Kidney epithelial cell (primary cell): ENCODE results near the gene ZBTB18. TPM values are rescaled to one million over a fixed set of nuclear protein-coding genes. Genes with fewer than 3 reads are reported as not detected.

Experiments
- DNase-seq: peaks from one replicate; pipeline ENCODE4 v3.0.0-alpha.2; 2010; ENCODE audit warnings: low read depth
- H3K27me3 ChIP-seq: 2 replicates; pipeline ENCODE4 v1.6.0; 2011; ENCODE audit warnings: low read length; ENCODE audit not compliant: control insufficient read depth, insufficient read depth
- H3K36me3 ChIP-seq: 2 replicates; pipeline ENCODE4 v1.5.1; 2011; ENCODE audit warnings: low read length; ENCODE audit not compliant: control insufficient read depth, insufficient read depth
- H3K4me3 ChIP-seq: 2 replicates; pipeline ENCODE4 v1.5.1; 2011; ENCODE audit warnings: low read depth, mild to moderate bottlenecking, control low read depth, low read length
- CTCF ChIP-seq: IDR thresholded peaks from 2 replicates; pipeline ENCODE4 v1.5.1; 2011; ENCODE audit warnings: mild to moderate bottlenecking, moderate library complexity, low read length, control low read depth, inconsistent platforms; ENCODE audit not compliant: insufficient read depth, poor library complexity, severe bottlenecking
- total RNA-seq: library from RNA; depleted of rRNA; stranded (reverse); fragments of >200 nt; gene quantifications from 2 replicates; pipeline ENCODE4 v1.2.3, GENCODE V29; 2015

Gene ZBTB18
- total RNA-seq, 1 donor from 2014 or later = 8.7 TPM

DNA sequence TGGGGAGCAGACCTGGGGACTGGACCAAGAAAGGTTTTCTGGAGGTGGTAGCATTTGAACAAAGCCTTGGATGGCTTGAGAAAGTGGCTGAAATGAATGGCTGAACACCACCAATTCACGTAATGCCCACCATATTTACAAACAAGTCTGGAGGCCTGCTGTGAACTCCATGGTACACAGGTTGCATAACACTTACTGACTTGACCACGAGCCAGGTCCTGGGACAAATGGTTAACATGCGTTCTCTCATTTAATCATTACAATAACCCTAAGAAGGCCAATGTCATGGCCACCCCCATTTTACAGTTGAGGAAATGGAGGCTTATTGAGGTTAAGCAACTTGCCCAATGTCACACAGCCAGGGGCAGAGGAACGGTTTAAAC is 44.4 kb downstream of the ZBTB18 start:
- H3K27me3 ChIP-seq = no peaks in the 10 kb centered on the region
- TF ChIP-seq CTCF = no peak

DNA sequence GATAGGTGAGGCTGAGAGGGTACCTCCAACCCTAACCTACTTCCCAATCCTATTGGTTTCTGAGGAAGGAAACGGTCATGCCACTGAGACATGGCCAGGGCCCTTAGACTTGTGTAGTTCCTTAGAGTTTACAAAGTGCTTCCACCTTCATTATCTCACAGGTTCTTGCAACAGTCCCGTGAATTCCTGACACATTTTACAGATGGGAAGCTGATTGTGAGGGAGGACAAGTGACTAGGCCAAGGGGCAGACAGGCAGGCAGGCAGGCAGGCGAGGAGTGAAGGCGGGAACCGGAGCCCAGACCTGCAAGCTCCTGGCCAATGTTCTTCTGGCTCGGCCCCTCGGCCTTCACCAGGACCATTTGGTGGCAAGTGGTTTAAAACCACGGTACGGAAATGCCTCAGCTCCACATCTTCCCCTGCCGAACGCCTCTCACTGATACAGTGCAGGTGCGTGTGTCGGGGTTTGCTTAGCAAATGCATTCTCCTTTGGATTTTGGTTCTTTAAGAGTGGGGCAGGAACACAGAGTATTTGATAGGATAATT is 45.1 kb downstream of the ZBTB18 start:
- H3K36me3 ChIP-seq = no peaks in the 10 kb centered on the region
- no peak for TF ChIP-seq CTCF
- H3K4me3 ChIP-seq = no peak overlapping the region
- H3K27me3 ChIP-seq = no peaks in the 10 kb centered on the region
- no peak for DNase-seq

More for the DNA sequence above, 44.4 kb downstream of the ZBTB18 start:
- no peaks in the 10 kb centered on the region for H3K36me3 ChIP-seq
- no peak overlapping the region for H3K4me3 ChIP-seq
- DNase-seq = no peak

DNA sequence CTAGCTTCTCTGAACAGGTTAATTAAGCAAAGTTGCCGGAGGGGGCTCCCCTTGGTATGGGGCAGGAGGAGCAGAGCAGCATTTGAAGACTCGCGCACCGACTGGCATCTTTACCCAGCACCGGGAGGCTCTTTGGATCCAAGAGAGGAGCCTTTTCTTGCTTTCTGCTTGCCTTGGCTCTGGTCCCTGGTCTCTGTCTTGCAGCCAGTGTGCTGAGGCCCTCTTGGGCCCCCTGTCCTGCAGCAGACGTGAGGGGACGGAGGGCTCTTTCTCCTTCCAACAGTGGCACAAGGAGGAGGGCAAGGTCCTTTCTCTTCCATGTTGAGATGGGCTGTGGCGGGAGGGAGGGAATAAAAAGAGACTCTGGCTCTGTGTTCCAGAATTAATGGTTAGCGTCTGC is 45.6 kb downstream of the ZBTB18 start:
- Histone ChIP-seq H3K27me3 (no peaks in the 10 kb centered on the region), H3K36me3 (no peaks in the 10 kb centered on the region), H3K4me3 (no peak overlapping the region)
- no peak for DNase-seq
- TF ChIP-seq CTCF = no peak

- Histone ChIP-seq H3K4me3 (no peak overlapping the region), H3K36me3 (no peaks in the 10 kb centered on the region), H3K27me3 (no peaks in the 10 kb centered on the region)
- no peak for TF ChIP-seq CTCF
- no peak for DNase-seq
Measured at GRCh38 chr1:244097523-244098405, 46.7 kb downstream of the ZBTB18 start.

- no peak for DNase-seq
Measured at GRCh38 chr1:244099258-244099930, 48.3 kb downstream of the ZBTB18 start.

More at GRCh38 chr1:244099258-244099930, 48.3 kb downstream of the ZBTB18 start:
- no peaks in the 10 kb centered on the region for H3K27me3 ChIP-seq
- H3K4me3 ChIP-seq = no peak overlapping the region
- TF ChIP-seq CTCF = no peak
- no peaks in the 10 kb centered on the region for H3K36me3 ChIP-seq
